Measurements from ENCODE around the gene ROR1.

The ROR1 gene

GRCh38 chr1:63773815-63774616, at the start of gene ROR1:
Gene ROR1 (plus strand): TSS chr1:63774017.
- DNase-seq (ENCODE audit: low read depth) = peak; percentile 81
- H3K4me3 ChIP-seq (ENCODE audit: low read length) = peak within 1 kb of the TSS; percentile 52

GRCh38 chr1:63724375-63724899, 49.4 kb upstream of the ROR1 start:
- no peak for DNase-seq (ENCODE audit: low read depth)
- H3K4me3 ChIP-seq (ENCODE audit: low read length) = no peak overlapping the region
- no peak for TF ChIP-seq CTCF (IDR thresholded peaks at IDR 0.05; ENCODE audit: insufficient read depth, low read depth, low read length, missing control alignments)

More at GRCh38 chr1:63773815-63774616, at the start of gene ROR1:
- peak; percentile 61 for TF ChIP-seq CTCF (IDR thresholded peaks at IDR 0.05; ENCODE audit: insufficient read depth, low read depth, low read length, missing control alignments)

GRCh38 chr1:63728611-63729226, 45.1 kb upstream of the ROR1 start:
- DNase-seq (ENCODE audit: low read depth) = no peak
- H3K4me3 ChIP-seq (ENCODE audit: low read length) = no peak overlapping the region
- TF ChIP-seq CTCF (IDR thresholded peaks at IDR 0.05; ENCODE audit: insufficient read depth, low read depth, low read length, missing control alignments) = no peak

GRCh38 chr1:63729227-63729620, 44.6 kb upstream of the ROR1 start:
- DNase-seq (ENCODE audit: low read depth) = no peak
- TF ChIP-seq CTCF (IDR thresholded peaks at IDR 0.05; ENCODE audit: insufficient read depth, low read depth, low read length, missing control alignments) = no peak
- H3K4me3 ChIP-seq (ENCODE audit: low read length) = no peak overlapping the region

GRCh38 chr1:63730211-63730610, 43.6 kb upstream of the ROR1 start:
- H3K4me3 ChIP-seq (ENCODE audit: low read length) = no peak overlapping the region
- no peak for DNase-seq (ENCODE audit: low read depth)
- TF ChIP-seq CTCF (IDR thresholded peaks at IDR 0.05; ENCODE audit: insufficient read depth, low read depth, low read length, missing control alignments) = no peak

- peak; percentile 97 for DNase-seq (ENCODE audit: low read depth)
- TF ChIP-seq CTCF (IDR thresholded peaks at IDR 0.05; ENCODE audit: insufficient read depth, low read depth, low read length, missing control alignments) = no peak
- H3K4me3 ChIP-seq (ENCODE audit: low read length) = no peak overlapping the region
These were observed 42.4 kb upstream of the ROR1 start for GRCh38 chr1:63731117-63732043.

Measured in epithelial cell of esophagus (primary cell).